Stimulated activated effector memory CD8-positive, alpha-beta T cell treated with anti-CD3 and anti-CD28 coated beads, Interleukin-12 subunit alpha, Interleukin-12 subunit beta, amount 100 ng/mL, for 72 hours (primary cell): ENCODE results near the gene CMIP.

Experiments used
- ATAC-seq: fragments of 150-1000 bp; cut with Tn5 transposase; 2 replicates; pipeline ENCODE4 v1.10.0; 2021
- DNase-seq, 2 donors: peaks; one replicate each; pipeline ENCODE4 v3.0.0; 2021 to 2022; ENCODE audit warnings: low spot score in 2 of 2
- H3K27ac Mint-ChIP-seq: one replicate; pipeline ENCODE4 v1.8.0; 2022; ENCODE audit warnings: mild to moderate bottlenecking, mixed read lengths
- H3K36me3 Mint-ChIP-seq: one replicate; pipeline ENCODE4 v1.8.0; 2022; ENCODE audit warnings: mild to moderate bottlenecking, mixed read lengths
- H3K4me1 Mint-ChIP-seq: one replicate; pipeline ENCODE4 v1.8.0; 2022; ENCODE audit warnings: mixed read lengths
- H3K4me3 Mint-ChIP-seq: one replicate; pipeline ENCODE4 v1.8.0; 2022; ENCODE audit warnings: mild to moderate bottlenecking, mixed read lengths
- H3K9me3 Mint-ChIP-seq: one replicate; pipeline ENCODE4 v1.8.0; 2022; ENCODE audit warnings: mixed read lengths

The CMIP gene

GRCh38 chr16:81655469-81656162 lies 211.0 kb downstream of the CMIP start:
- H3K27ac Mint-ChIP-seq: peak overlapping the region; percentile 24

GRCh38 chr16:81657224-81657623 lies 212.6 kb downstream of the CMIP start:
- DNase-seq: no peak
- peaks cover 69% of the 10 kb centered on the region for H3K36me3 Mint-ChIP-seq
- H3K4me3 Mint-ChIP-seq: no peak overlapping the region
- H3K4me1 Mint-ChIP-seq: no peaks in the 10 kb centered on the region
- no peaks in the 10 kb centered on the region for H3K9me3 Mint-ChIP-seq
- no peak for ATAC-seq
- peak overlapping the region; percentile 87 for H3K27ac Mint-ChIP-seq

More at GRCh38 chr16:81655469-81656162, 211.0 kb downstream of the CMIP start:
- peaks cover 68% of the 10 kb centered on the region for H3K36me3 Mint-ChIP-seq
- ATAC-seq (no peak), DNase-seq (no peak)
- H3K4me1 Mint-ChIP-seq: no peaks in the 10 kb centered on the region
- H3K9me3 Mint-ChIP-seq: no peaks in the 10 kb centered on the region
- no peak overlapping the region for H3K4me3 Mint-ChIP-seq

GRCh38 chr16:81657781-81658180 lies 213.2 kb downstream of the CMIP start:
- ATAC-seq: no peak
- H3K36me3 Mint-ChIP-seq: peaks cover 71% of the 10 kb centered on the region

DNA sequence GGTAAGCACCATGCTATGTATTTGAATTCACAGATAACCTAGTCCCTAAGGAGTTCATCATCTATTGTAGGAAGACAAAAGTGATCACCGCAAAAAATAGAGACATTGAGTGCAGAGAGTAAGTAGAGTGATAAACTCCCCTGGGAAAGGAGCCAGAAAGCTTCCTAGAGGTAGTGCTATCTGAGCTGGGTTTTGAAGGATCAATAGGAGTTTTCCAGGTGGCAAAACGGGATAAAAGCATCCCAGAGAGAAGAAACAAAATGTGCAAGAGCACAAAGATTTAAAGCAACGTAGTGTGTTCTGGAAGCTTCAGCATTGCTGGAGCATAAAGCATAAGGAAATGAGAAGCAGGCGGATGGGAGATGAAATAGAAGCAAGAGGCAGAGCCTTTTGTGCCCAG lies 213.8 kb downstream of the CMIP start:
- Mint-ChIP-seq H3K27ac (peak overlapping the region; percentile 87), H3K36me3 (peaks cover 70% of the 10 kb centered on the region), H3K4me1 (no peaks in the 10 kb centered on the region)

More at GRCh38 chr16:81657781-81658180, 213.2 kb downstream of the CMIP start:
- Mint-ChIP-seq H3K4me1 (no peaks in the 10 kb centered on the region), H3K9me3 (no peaks in the 10 kb centered on the region), H3K4me3 (no peak overlapping the region), H3K27ac (peak overlapping the region; percentile 87)
- no peak for DNase-seq

GRCh38 chr16:81659249-81659648 lies 214.6 kb downstream of the CMIP start:
- ATAC-seq: no peak
- Mint-ChIP-seq H3K36me3 (peaks cover 66% of the 10 kb centered on the region), H3K9me3 (no peaks in the 10 kb centered on the region), H3K4me1 (no peaks in the 10 kb centered on the region), H3K27ac (peak overlapping the region; percentile 87), H3K4me3 (no peak overlapping the region)
- DNase-seq: no peak

More for the DNA sequence above, 213.8 kb downstream of the CMIP start:
- Mint-ChIP-seq H3K9me3 (no peaks in the 10 kb centered on the region), H3K4me3 (no peak overlapping the region)
- ATAC-seq (no peak), DNase-seq (no peak)

DNA sequence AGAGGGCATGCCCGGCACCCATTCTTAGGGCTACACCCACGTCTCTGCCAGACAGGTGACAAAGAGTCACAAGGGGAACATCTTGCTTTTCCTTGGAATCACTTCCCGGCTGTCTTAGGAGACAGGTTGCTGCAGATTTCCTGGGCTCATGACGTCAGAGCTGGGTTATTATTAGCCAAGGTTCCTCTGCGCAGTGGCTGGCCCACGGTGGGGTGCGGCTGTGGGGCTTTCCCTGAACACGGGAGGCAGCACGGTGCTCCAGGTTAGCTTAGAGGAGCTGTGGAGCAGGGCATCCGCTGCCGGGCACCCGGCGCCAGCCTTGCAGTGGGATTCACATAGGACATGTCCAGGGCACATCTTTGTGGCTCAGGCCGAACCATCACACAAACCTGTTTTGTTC lies 216.5 kb downstream of the CMIP start:
- DNase-seq: no peak
- Mint-ChIP-seq H3K27ac (peak overlapping the region; percentile 52), H3K4me3 (no peak overlapping the region), H3K36me3 (peaks cover 63% of the 10 kb centered on the region), H3K4me1 (no peaks in the 10 kb centered on the region), H3K9me3 (no peaks in the 10 kb centered on the region)
- ATAC-seq: no peak

DNA sequence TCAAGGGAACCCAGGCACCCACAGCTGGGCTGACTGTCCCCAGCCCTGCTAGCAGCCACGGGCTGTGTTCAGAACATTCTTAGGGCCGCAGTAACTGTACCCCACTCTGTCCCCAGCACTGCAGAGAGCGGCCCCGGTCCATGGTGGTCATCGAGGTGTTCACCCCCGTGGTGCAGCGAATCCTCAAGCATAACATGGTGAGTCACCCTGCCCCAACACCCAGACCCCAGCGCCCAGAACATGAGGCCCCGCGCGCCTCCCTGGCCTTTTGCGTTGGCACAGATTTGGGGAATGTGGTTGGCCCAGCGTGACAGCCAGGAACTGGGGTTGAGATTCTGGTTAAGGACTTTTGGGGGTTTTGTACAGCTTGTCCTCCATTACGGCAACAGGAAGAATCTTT lies 219.5 kb downstream of the CMIP start:
- Mint-ChIP-seq H3K9me3 (no peaks in the 10 kb centered on the region), H3K27ac (peak overlapping the region; percentile 30), H3K4me1 (peaks cover 6% of the 10 kb centered on the region), H3K36me3 (peaks cover 43% of the 10 kb centered on the region), H3K4me3 (no peak overlapping the region)
- ATAC-seq (no peak), DNase-seq (no peak)

DNA sequence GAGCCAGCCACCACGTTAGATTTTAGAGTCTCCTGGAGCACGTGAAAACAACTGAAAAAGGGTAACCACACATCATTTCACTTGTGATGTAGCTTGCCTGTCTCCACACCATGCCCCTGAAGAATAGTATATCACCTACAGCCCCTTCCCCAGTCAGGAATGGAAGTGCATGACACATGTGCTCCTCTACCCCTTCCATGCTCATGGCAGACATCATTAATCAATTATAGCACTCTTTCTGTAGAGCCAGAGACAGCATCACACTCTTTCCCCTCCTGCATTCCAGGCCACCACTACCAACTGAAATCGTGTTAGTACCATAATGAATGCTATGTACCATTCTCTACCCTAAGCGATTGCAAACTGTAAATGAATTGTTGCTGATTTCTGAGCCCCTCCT lies 221.0 kb downstream of the CMIP start:
- peak overlapping the region; percentile 30 for H3K27ac Mint-ChIP-seq
- H3K4me1 Mint-ChIP-seq: peaks cover 16% of the 10 kb centered on the region

DNA sequence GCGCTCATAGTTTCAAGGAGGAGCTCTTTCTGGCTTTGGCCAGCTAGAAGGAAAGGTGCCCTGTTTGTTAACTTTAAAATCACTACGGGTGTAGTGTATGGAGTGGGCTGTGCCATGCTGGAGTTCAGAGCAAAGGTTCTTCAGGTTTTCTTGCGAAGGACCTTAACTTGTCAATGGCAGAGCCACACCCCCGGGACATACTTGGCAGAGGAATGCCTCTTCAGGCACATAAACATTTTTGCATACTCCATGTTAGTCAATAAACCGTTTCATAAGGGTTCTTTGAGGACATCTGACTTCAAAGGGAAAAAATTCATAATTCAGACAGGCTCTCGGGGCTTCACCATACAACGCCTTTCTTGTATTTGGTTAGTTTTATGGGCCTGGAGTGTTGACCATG lies 221.5 kb downstream of the CMIP start:
- H3K36me3 Mint-ChIP-seq: peaks cover 37% of the 10 kb centered on the region
- peak overlapping the region; percentile 30 for H3K27ac Mint-ChIP-seq
- ATAC-seq (no peak), DNase-seq (no peak)
- peaks cover 3% of the 10 kb centered on the region for H3K9me3 Mint-ChIP-seq
- no peak overlapping the region for H3K4me3 Mint-ChIP-seq
- H3K4me1 Mint-ChIP-seq: peaks cover 19% of the 10 kb centered on the region

More for the DNA sequence above, 221.0 kb downstream of the CMIP start:
- ATAC-seq (no peak), DNase-seq (no peak)
- Mint-ChIP-seq H3K9me3 (peaks cover 3% of the 10 kb centered on the region), H3K4me3 (no peak overlapping the region), H3K36me3 (peaks cover 36% of the 10 kb centered on the region)

DNA sequence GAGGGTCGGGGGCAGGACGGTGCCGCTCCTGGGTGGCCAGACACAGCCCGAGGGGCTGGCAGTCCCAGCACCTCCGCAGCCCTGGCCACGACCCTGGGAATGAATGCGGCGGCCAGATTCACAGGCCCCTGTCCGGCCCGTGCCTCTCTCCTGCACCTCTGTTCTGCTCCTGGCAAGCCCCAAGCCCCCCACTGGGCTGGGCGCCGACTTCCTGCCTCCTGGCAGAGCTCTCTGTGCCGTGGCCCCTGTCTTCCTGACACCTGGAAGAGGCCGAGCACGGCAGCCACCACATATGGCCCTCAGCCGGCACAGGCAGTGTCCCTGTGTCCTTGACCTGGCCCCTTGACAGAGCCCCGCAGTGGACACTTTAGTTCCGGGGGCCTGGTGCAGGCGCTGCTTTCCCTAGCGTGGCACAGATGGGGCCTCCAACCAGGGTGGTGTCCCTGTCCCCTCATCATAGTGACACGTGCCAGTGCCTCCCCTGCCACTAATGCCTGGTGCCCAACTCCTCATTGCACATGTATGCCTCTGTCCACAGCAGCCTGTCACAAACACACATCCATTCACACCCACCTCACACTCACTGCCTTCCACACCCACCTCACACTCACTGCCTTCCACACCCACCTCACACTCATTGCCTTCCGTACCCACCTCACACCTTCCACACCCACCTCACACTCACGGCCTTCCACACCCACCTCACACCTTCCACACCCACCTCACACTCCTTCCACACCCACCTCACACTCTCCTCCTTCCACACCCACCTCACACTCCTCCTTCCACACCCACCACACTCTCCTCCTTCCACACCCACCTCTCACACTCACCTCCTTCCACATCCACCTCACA lies 223.9 kb downstream of the CMIP start:
- Mint-ChIP-seq H3K36me3 (peaks cover 39% of the 10 kb centered on the region), H3K4me1 (peaks cover 19% of the 10 kb centered on the region), H3K9me3 (peaks cover 3% of the 10 kb centered on the region), H3K4me3 (no peak overlapping the region), H3K27ac (peak overlapping the region; percentile 84)
- DNase-seq (no peak), ATAC-seq (peak; percentile 51)

DNA sequence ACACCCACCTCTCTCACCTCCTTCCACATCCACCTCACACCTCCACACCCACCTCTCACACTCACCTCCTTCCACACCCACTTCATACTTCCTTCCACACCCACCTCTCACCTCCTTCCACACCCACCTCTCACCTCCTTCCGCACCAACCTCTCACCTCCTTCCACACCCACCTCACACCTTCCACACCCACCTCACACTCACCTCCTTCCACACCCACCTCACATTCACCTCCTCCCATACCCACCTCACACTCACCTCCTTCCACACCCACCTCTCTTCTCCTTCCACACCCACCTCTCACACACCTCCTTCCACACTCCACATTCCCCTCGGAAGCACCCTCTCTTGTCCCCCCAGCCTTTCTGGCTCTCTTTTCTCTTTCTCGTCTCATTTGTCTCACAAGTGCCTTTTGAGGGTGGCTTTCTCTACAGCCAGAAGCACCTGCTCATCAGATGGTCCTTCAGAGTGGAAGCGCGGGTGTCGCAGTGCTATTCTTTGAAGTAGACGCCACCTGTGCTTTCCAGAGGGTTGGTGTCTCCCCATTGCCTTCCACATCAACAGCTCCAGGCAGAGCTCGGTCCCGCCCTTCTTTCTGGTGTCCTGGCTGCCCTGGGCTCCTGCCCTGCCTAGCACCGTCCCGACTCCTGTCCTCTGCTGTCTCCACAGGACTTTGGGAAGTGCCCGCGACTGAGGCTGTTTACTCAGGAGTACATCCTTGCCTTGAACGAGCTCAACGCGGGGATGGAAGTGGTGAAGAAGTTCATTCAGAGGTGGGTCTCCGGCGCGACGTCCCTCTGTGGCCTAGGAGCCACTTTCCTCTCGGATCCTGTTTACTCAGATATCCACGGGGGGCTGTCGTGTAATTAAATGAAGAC lies 225.1 kb downstream of the CMIP start:
- no peak for DNase-seq
- H3K27ac Mint-ChIP-seq: peak overlapping the region; percentile 92
- peaks cover 46% of the 10 kb centered on the region for H3K36me3 Mint-ChIP-seq
- H3K4me1 Mint-ChIP-seq: peaks cover 19% of the 10 kb centered on the region
- H3K4me3 Mint-ChIP-seq: no peak overlapping the region
- ATAC-seq: no peak
- H3K9me3 Mint-ChIP-seq: peaks cover 3% of the 10 kb centered on the region

GRCh38 chr16:81671738-81672597 lies 227.4 kb downstream of the CMIP start:
- H3K4me3 Mint-ChIP-seq: no peak overlapping the region
- peaks cover 21% of the 10 kb centered on the region for H3K4me1 Mint-ChIP-seq
- H3K27ac Mint-ChIP-seq: peak overlapping the region; percentile 56
- ATAC-seq: no peak
- peaks cover 3% of the 10 kb centered on the region for H3K9me3 Mint-ChIP-seq
- no peak for DNase-seq
- H3K36me3 Mint-ChIP-seq: peaks cover 51% of the 10 kb centered on the region

DNA sequence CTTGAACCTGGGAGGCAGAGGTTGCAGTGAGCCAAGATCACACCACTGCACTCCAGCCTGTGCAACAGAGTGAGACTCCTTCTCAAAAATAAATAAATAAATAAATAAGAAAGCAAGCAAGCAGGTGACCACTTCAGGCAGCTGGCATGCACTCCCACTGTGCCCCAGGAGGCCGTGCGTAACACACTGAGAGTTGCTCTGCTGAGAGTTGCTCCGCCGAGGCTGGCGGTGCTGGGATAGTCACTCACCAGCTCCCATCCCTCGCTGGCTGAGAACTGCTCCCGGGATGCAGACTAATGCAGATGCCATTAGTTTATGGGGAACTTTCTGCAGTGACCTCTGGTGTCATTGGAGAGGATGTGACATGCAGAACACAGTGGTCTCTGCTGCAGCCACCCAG lies 228.8 kb downstream of the CMIP start:
- H3K9me3 Mint-ChIP-seq: peaks cover 3% of the 10 kb centered on the region
- H3K4me3 Mint-ChIP-seq: no peak overlapping the region
- H3K36me3 Mint-ChIP-seq: peaks cover 62% of the 10 kb centered on the region
- no peak for DNase-seq
- H3K27ac Mint-ChIP-seq: peak overlapping the region; percentile 65
- peaks cover 30% of the 10 kb centered on the region for H3K4me1 Mint-ChIP-seq
- no peak for ATAC-seq

- H3K9me3 Mint-ChIP-seq: no peaks in the 10 kb centered on the region
- DNase-seq: no peak
- peaks cover 74% of the 10 kb centered on the region for H3K36me3 Mint-ChIP-seq
- H3K4me3 Mint-ChIP-seq: no peak overlapping the region
- H3K4me1 Mint-ChIP-seq: peaks cover 26% of the 10 kb centered on the region
- ATAC-seq: no peak
- peak overlapping the region; percentile 81 for H3K27ac Mint-ChIP-seq
Observed at GRCh38 chr16:81675662-81676061, 231.1 kb downstream of the CMIP start.
